ENCODE measurements around the gene FMN1.

The FMN1 gene

GRCh38 chr15:33198541-33198940, 4.0 kb upstream of the FMN1 start:
- TF ChIP-seq CTCF (IDR thresholded peaks at IDR 0.05; ENCODE audit: low read depth, low read length), result no peak
- H3K4me3 ChIP-seq (ENCODE audit: low read depth, low read length), result no peak overlapping the region

- H3K4me3 ChIP-seq (ENCODE audit: low read depth, low read length), result no peak overlapping the region
- TF ChIP-seq CTCF (IDR thresholded peaks at IDR 0.05; ENCODE audit: low read depth, low read length), result no peak
Observed at GRCh38 chr15:33197636-33198035, 3.1 kb upstream of the FMN1 start.

GRCh38 chr15:33194237-33194636, 277 bp downstream of the FMN1 start:
- H3K4me3 ChIP-seq (ENCODE audit: low read depth, low read length), result peak overlapping the region; percentile 34; the same call in 1 of the 2 replicates
- no peak for TF ChIP-seq CTCF (IDR thresholded peaks at IDR 0.05; ENCODE audit: low read depth, low read length)

GRCh38 chr15:33191591-33191990, 2.9 kb downstream of the FMN1 start:
- TF ChIP-seq CTCF (IDR thresholded peaks at IDR 0.05; ENCODE audit: low read depth, low read length), result no peak
- no peak overlapping the region for H3K4me3 ChIP-seq (ENCODE audit: low read depth, low read length)

- H3K4me3 ChIP-seq (ENCODE audit: low read depth, low read length), result no peak overlapping the region
- TF ChIP-seq CTCF (IDR thresholded peaks at IDR 0.05; ENCODE audit: low read depth, low read length), result no peak
Observed at GRCh38 chr15:33190539-33190938, 4.0 kb downstream of the FMN1 start.

GRCh38 chr15:33188641-33189257, 5.8 kb downstream of the FMN1 start:
- no peak overlapping the region for H3K4me3 ChIP-seq (ENCODE audit: low read depth, low read length)
- no peak for TF ChIP-seq CTCF (IDR thresholded peaks at IDR 0.05; ENCODE audit: low read depth, low read length)

- no peak overlapping the region for H3K4me3 ChIP-seq (ENCODE audit: low read depth, low read length)
- TF ChIP-seq CTCF (IDR thresholded peaks at IDR 0.05; ENCODE audit: low read depth, low read length), result no peak
Observed at GRCh38 chr15:33188159-33188558, 6.4 kb downstream of the FMN1 start.

Measured in WI38 (cell line).